GM12878 (cell line): ENCODE results near the gene TAF3. TPM values are rescaled to one million over a fixed set of nuclear protein-coding genes. Genes with fewer than 3 reads are reported as not detected.

Experiments used
- E2F8 ChIP-seq: fragments of 450-650 bp; IDR thresholded peaks from 2 replicates; pipeline ENCODE4 v1.6.1; 2018; ENCODE audit warnings: mild to moderate bottlenecking, low read depth, moderate library complexity; ENCODE audit not compliant: partially characterized antibody
- JUNB ChIP-seq: IDR thresholded peaks from 2 replicates; pipeline ENCODE4 v1.6.1; 2016; ENCODE audit warnings: antibody characterized with exemption, mild to moderate bottlenecking
- RBBP5 ChIP-seq: fragments of 200-600 bp; sonication (generic); conservative IDR thresholded peaks from 2 replicates; pipeline ENCODE4 v1.6.1; 2016
- SMAD1 ChIP-seq: fragments of 450-650 bp; IDR thresholded peaks from 2 replicates; pipeline ENCODE4 v1.6.1; 2018; ENCODE audit warnings: mild to moderate bottlenecking, low read depth; ENCODE audit not compliant: partially characterized antibody
- YBX1 ChIP-seq: fragments of 450-650 bp; IDR thresholded peaks from 2 replicates; pipeline ENCODE4 v1.6.1; 2016; ENCODE audit warnings: antibody characterized with exemption
- ZBTB11 ChIP-seq: fragments of 450-650 bp; formaldehyde crosslinking; IDR thresholded peaks from 2 replicates; pipeline ENCODE4 v1.5.0; 2022; ENCODE audit warnings: mild to moderate bottlenecking, missing genetic modification characterization
- polyA plus RNA-seq, 11 experiments: library from polyadenylated mRNA; depleted of rRNA in 4 of 11; unstranded in 6 of 11; stranded (reverse) in 5 of 11; fragments of >200 nt; fragmentation: Nextera tagmentation in 4 of 11; fragmentation: Illumina TruSeq in 1 of 11; extraction: Ambion mirVana in 4 of 11; extraction: Trizol in 1 of 11; gene quantifications; 1 replicate in 1 of 11; 2 replicates in 10 of 11; pipeline versions ENCODE4 v1.2.1 to v1.2.3, GENCODE V29; 2011 to 2016; ENCODE audit warnings: inconsistent platforms in 2 of 11, missing spikeins in 2 of 11, low read depth in 1 of 11
- total RNA-seq, 4 experiments: library from RNA; depleted of rRNA in 3 of 4; stranded (reverse); fragments of >200 nt in 3 of 4; fragmentation: Illumina TruSeq in 1 of 4; extraction: Trizol in 1 of 4; gene quantifications; 2 replicates each; pipeline versions ENCODE4 v1.2.1 to v1.2.3, GENCODE V29; 2013 to 2021

Gene TAF3
- total and polyA plus RNA-seq, 10 of the 15 experiments (the other 5 are each of a cell fraction or from before 2014, with no cell fraction given): 2.0 to 10.1 (median 3.7) TPM

GRCh38 chr10:8054244-8054493 lies 235.9 kb downstream of the TAF3 start (continued):
- TF ChIP-seq E2F8 (no peak), YBX1 (no peak), RBBP5 (no peak), SMAD1 (no peak), JUNB (no peak), ZBTB11 (CRISPR knock-in tag) (no peak)
